Fibroblast of lung (primary cell): ENCODE measurements around the gene TIPIN. TPM values are rescaled to one million over a fixed set of nuclear protein-coding genes. Genes with fewer than 3 reads are reported as not detected.
"Not testable (repeated sequence)": the region's sequence is repeated elsewhere in the genome, so short reads cannot be mapped to it uniquely, and the experiment has no call there.

Experiments used
- DNase-seq, 2 donors: peaks; one replicate each; pipeline versions ENCODE4 v3.0.0 to v3.0.0-alpha.2; 2010; ENCODE audit warnings: low read depth in 2 of 2
- H2AFZ ChIP-seq: 2 replicates; pipeline ENCODE4 v1.5.1; 2012; ENCODE audit warnings: low read length, control low read depth, inconsistent platforms
- H3K27ac ChIP-seq: 2 replicates; pipeline ENCODE4 v1.5.1; 2011; ENCODE audit warnings: low read length, control low read depth; ENCODE audit not compliant: insufficient read depth
- H3K27me3 ChIP-seq: 2 replicates; pipeline ENCODE4 v1.5.1; 2011; ENCODE audit warnings: mild to moderate bottlenecking, low read length; ENCODE audit not compliant: control insufficient read depth, insufficient read depth
- H3K36me3 ChIP-seq: 2 replicates; pipeline ENCODE4 v1.5.1; 2011; ENCODE audit warnings: low read length; ENCODE audit not compliant: control insufficient read depth, insufficient read depth
- H3K4me1 ChIP-seq: 2 replicates; pipeline ENCODE4 v1.5.1; 2011; ENCODE audit warnings: low read length; ENCODE audit not compliant: control insufficient read depth, insufficient read depth; ENCODE audit errors: extremely low read depth
- H3K4me2 ChIP-seq: 2 replicates; pipeline ENCODE4 v1.5.1; 2011; ENCODE audit warnings: low read length, control low read depth; ENCODE audit not compliant: insufficient read depth; ENCODE audit errors: extremely low read depth
- H3K4me3 ChIP-seq, 4 experiments: fragments of 200-600 bp in 1 of 4; sonication (generic) in 1 of 4; replicated peaks in 1 of 4; 2 replicates each; pipeline ENCODE4 v1.5.1; 2011 to 2016; ENCODE audit warnings: low read length in 4 of 4, low read depth in 3 of 4, mild to moderate bottlenecking in 3 of 4, control low read depth in 2 of 4, inconsistent platforms in 1 of 4, mixed read lengths in 1 of 4; ENCODE audit not compliant: insufficient read depth in 1 of 4; ENCODE audit errors: control extremely low read depth in 1 of 4
- H3K79me2 ChIP-seq: 2 replicates; pipeline ENCODE4 v1.5.1; 2012; ENCODE audit warnings: mild to moderate bottlenecking, low read length, inconsistent platforms; ENCODE audit not compliant: control insufficient read depth, insufficient read depth
- H3K9ac ChIP-seq: 2 replicates; pipeline ENCODE4 v1.5.1; 2011; ENCODE audit warnings: mild to moderate bottlenecking, low read length, control low read depth; ENCODE audit not compliant: insufficient read depth
- H3K9me3 ChIP-seq: 2 replicates; pipeline ENCODE4 v1.5.1; 2012; ENCODE audit warnings: low read depth, low read length; ENCODE audit not compliant: control insufficient read depth, insufficient read depth
- H4K20me1 ChIP-seq: 2 replicates; pipeline ENCODE4 v1.5.1; 2011; ENCODE audit warnings: low read length; ENCODE audit not compliant: control insufficient read depth, insufficient read depth; ENCODE audit errors: extremely low read depth
- EZH2 ChIP-seq: IDR thresholded peaks from 2 replicates; pipeline ENCODE4 v1.5.1; 2012; ENCODE audit warnings: low read length, control low read depth, mild to moderate bottlenecking; ENCODE audit errors: missing control alignments
- polyA plus RNA-seq, 2 donors: library from polyadenylated mRNA; depleted of rRNA in 1 of 2; stranded (reverse) in 1 of 2; unstranded in 1 of 2; fragments of >200 nt; gene quantifications; 2 replicates each; pipeline ENCODE4 v1.2.1, GENCODE V29; 2011 to 2012; ENCODE audit warnings: missing spikeins in 1 of 2
- total RNA-seq: library from RNA; depleted of rRNA; stranded (reverse); fragments of >200 nt; gene quantifications from 2 replicates; pipeline ENCODE4 v1.2.1, GENCODE V29; 2014
- TF ChIP-seq, protein P1 (sequence below), 2 donors: IDR thresholded peaks in 1 of 2; conservative IDR thresholded peaks in 1 of 2; 1 replicate in 1 of 2; 2 replicates in 1 of 2; pipeline ENCODE4 v1.5.1; 2011 to 2012; ENCODE audit warnings: low read length in 2 of 2, control low read depth in 1 of 2, inconsistent platforms in 1 of 2, low read depth in 1 of 2, mild to moderate bottlenecking in 1 of 2

The TIPIN gene
- total and polyA plus RNA-seq, 2 donors (not counting 1 experiment from before 2014, with no cell fraction given): 12.6 to 14.5 TPM

DNA sequence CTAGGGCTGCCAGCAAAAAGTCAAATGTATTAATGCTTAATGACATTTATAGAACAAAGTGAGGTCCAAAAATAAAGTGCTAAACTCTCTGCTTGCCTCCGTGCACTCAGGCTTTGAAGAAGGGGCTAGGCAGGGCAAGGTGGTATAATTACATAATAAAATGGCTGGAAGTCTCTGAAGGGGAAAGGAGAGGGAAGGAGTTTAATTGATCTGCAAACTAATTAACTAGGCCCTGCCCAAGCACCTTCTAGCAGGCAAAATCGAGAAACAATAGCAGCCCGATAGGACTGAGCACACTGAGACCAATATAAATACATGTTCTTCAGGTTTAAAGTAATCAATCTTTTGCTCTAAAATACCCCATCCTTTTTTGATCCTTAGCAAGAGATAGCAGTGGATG, 50.1 kb downstream of the TIPIN start:
- no peaks in the 10 kb centered on the region for H3K79me2 ChIP-seq
- H3K4me3 ChIP-seq: no peak overlapping the region
- H3K4me2 ChIP-seq: no peak overlapping the region
- H3K9me3 ChIP-seq: no peaks in the 10 kb centered on the region
- H4K20me1 ChIP-seq: no peaks in the 10 kb centered on the region
- H3K27me3 ChIP-seq: no peaks in the 10 kb centered on the region
- TF ChIP-seq, protein P1, sequence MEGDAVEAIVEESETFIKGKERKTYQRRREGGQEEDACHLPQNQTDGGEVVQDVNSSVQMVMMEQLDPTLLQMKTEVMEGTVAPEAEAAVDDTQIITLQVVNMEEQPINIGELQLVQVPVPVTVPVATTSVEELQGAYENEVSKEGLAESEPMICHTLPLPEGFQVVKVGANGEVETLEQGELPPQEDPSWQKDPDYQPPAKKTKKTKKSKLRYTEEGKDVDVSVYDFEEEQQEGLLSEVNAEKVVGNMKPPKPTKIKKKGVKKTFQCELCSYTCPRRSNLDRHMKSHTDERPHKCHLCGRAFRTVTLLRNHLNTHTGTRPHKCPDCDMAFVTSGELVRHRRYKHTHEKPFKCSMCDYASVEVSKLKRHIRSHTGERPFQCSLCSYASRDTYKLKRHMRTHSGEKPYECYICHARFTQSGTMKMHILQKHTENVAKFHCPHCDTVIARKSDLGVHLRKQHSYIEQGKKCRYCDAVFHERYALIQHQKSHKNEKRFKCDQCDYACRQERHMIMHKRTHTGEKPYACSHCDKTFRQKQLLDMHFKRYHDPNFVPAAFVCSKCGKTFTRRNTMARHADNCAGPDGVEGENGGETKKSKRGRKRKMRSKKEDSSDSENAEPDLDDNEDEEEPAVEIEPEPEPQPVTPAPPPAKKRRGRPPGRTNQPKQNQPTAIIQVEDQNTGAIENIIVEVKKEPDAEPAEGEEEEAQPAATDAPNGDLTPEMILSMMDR (conservative IDR thresholded peaks at IDR 0.05 in 1 of 2, IDR thresholded peaks at IDR 0.05 in 1 of 2; ENCODE audit: low read depth in 1 of 2, low read length in 2 of 2): no peak
- no peak for TF ChIP-seq EZH2
- H3K9ac ChIP-seq: no peak overlapping the region
- no peaks in the 10 kb centered on the region for H3K4me1 ChIP-seq
- no peak overlapping the region for H2AFZ ChIP-seq
- DNase-seq: no peak
- H3K36me3 ChIP-seq: peaks cover 2% of the 10 kb centered on the region
- H3K27ac ChIP-seq: no peak overlapping the region

GRCh38 chr15:66304425-66304824, 52.1 kb downstream of the TIPIN start:
- H3K4me2 ChIP-seq, H3K36me3 ChIP-seq, H3K4me3 ChIP-seq, H3K27me3 ChIP-seq, H3K4me1 ChIP-seq, H3K27ac ChIP-seq, H2AFZ ChIP-seq, H3K9ac ChIP-seq, H4K20me1 ChIP-seq, DNase-seq, H3K9me3 ChIP-seq, H3K79me2 ChIP-seq: not testable (repeated sequence)

- Histone ChIP-seq H2AFZ (no peak overlapping the region), H3K27me3 (no peaks in the 10 kb centered on the region), H3K79me2 (no peaks in the 10 kb centered on the region), H4K20me1 (no peaks in the 10 kb centered on the region), H3K4me2 (no peak overlapping the region), H3K4me3 (no peak overlapping the region), H3K27ac (no peak overlapping the region), H3K9me3 (no peaks in the 10 kb centered on the region), H3K9ac (no peak overlapping the region), H3K36me3 (no peaks in the 10 kb centered on the region), H3K4me1 (no peaks in the 10 kb centered on the region)
- TF ChIP-seq, protein P1 (conservative IDR thresholded peaks at IDR 0.05 in 1 of 2, IDR thresholded peaks at IDR 0.05 in 1 of 2; ENCODE audit: low read depth in 1 of 2, low read length in 2 of 2): no peak
- no peak for TF ChIP-seq EZH2
- no peak for DNase-seq
Observed at GRCh38 chr15:66302489-66303278, 53.8 kb downstream of the TIPIN start.
